Measurements from ENCODE around the gene GALNTL6.

The GALNTL6 gene

DNA sequence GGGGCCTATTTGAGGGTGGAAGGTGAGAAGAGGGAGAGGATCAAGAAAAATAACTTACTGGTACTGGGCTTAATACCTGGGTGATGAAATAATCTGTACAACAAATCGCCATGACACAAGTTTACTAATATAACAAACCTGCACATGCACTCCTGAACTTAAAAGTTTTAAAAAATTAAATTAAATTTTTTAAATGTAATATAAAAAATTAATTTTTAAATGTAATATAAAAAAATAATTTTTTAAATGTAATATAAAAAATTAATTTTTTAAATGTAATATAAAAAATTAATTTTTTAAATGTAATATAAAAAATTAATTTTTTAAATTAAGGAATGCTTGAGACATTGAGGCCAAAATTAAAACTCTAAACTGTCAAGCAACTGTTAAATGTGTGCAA lies 1231.1 kb downstream of the GALNTL6 start:
- H3K27ac ChIP-seq (ENCODE audit: insufficient read depth in 1 of 2, low read depth in 1 of 2, low read length in 2 of 2, poor library complexity in 1 of 2, severe bottlenecking in 2 of 2) = no peak overlapping the region
- H3K27me3 ChIP-seq (replicated peaks in 2 of 5; ENCODE audit: control insufficient read depth in 4 of 5, insufficient read depth in 5 of 5, low read length in 4 of 5) = no peaks in the 10 kb centered on the region
- no peaks in the 10 kb centered on the region for H3K9me3 ChIP-seq (ENCODE audit: control extremely low read depth in 1 of 5, control insufficient read depth in 4 of 5, insufficient read depth in 2 of 5, low read depth in 1 of 5, low read length in 4 of 5)
- ChIA-PET POLR2A (no interaction called here), CTCF (interaction anchor here (1.1 kb wide), 1 partner anchor 49 kb away, joined by 3 read pairs; no protein-coding TSS in a partner anchor)
- H3K4me3 ChIP-seq (ENCODE audit: control insufficient read depth in 1 of 7, extremely low read depth in 1 of 7, insufficient read depth in 4 of 7, low read depth in 2 of 7, low read length in 6 of 7) = no peak overlapping the region
- WGBS (ENCODE audit: insufficient coverage) = no CpG with 5 or more reads among the region's 1 CpG
- peaks cover 0 to 11% (median 9%) of the 10 kb centered on the region in 4 experiments for H3K4me1 ChIP-seq (ENCODE audit: control extremely low read depth in 1 of 4, control insufficient read depth in 4 of 4, insufficient read depth in 4 of 4, low read length in 3 of 4)
- no peaks in the 10 kb centered on the region for H3K36me3 ChIP-seq (ENCODE audit: control insufficient read depth in 4 of 4, insufficient read depth in 4 of 4, low read length in 3 of 4)
- DNase-seq = no peak

- H3K9me3 ChIP-seq (ENCODE audit: control extremely low read depth in 1 of 5, control insufficient read depth in 4 of 5, insufficient read depth in 2 of 5, low read depth in 1 of 5, low read length in 4 of 5) = no peaks in the 10 kb centered on the region
- ChIA-PET POLR2A (no interaction called here), CTCF (no interaction called here)
- no peaks in the 10 kb centered on the region for H3K27me3 ChIP-seq (replicated peaks in 2 of 5; ENCODE audit: control insufficient read depth in 4 of 5, insufficient read depth in 5 of 5, low read length in 4 of 5)
- no peak for DNase-seq
- H3K36me3 ChIP-seq (ENCODE audit: control insufficient read depth in 4 of 4, insufficient read depth in 4 of 4, low read length in 3 of 4) = no peaks in the 10 kb centered on the region
- WGBS (ENCODE audit: insufficient coverage) = no CpG with 5 or more reads among the region's 1 CpG
- H3K27ac ChIP-seq (ENCODE audit: insufficient read depth in 1 of 2, low read depth in 1 of 2, low read length in 2 of 2, poor library complexity in 1 of 2, severe bottlenecking in 2 of 2) = no peak overlapping the region
- H3K4me1 ChIP-seq (ENCODE audit: control extremely low read depth in 1 of 4, control insufficient read depth in 4 of 4, insufficient read depth in 4 of 4, low read length in 3 of 4) = peaks cover 0 to 1% (median 0%) of the 10 kb centered on the region in 4 experiments
- no peak overlapping the region for H3K4me3 ChIP-seq (ENCODE audit: control insufficient read depth in 1 of 7, extremely low read depth in 1 of 7, insufficient read depth in 4 of 7, low read depth in 2 of 7, low read length in 6 of 7)
These were observed 1232.4 kb downstream of the GALNTL6 start for GRCh38 chr4:173045571-173045970.

DNA sequence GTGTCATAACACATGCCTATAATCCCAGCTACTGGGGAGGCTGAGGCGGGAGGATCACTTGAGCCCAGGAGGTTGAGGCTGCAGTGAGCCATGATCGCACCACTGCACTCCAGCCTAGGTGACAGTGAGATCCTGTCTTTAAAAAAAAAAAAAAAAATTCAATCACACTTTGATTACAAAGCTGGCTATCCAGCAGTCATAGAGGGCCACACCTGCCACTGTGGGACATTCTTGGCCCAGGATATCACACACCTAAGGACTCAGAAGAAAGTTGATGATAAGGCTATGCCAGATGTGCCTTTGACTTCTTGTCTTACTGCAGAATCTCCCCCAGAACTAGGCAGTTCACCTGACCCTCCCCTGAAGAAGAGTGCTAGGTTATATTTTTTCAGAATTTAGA lies 1232.9 kb downstream of the GALNTL6 start:
- CTCF ChIA-PET = no interaction called here
- POLR2A ChIA-PET = no interaction called here

GRCh38 chr4:173046818-173047217 lies 1233.6 kb downstream of the GALNTL6 start:
- no peak for DNase-seq
- 97% methylated on average over 5 of the region's 5 CpGs for WGBS (ENCODE audit: insufficient coverage)
- ChIA-PET CTCF (no interaction called here), POLR2A (no interaction called here)
- H3K36me3 ChIP-seq (ENCODE audit: control insufficient read depth in 4 of 4, insufficient read depth in 4 of 4, low read length in 3 of 4) = no peaks in the 10 kb centered on the region
- no peak overlapping the region for H3K27ac ChIP-seq (ENCODE audit: insufficient read depth in 1 of 2, low read depth in 1 of 2, low read length in 2 of 2, poor library complexity in 1 of 2, severe bottlenecking in 2 of 2)
- H3K9me3 ChIP-seq (ENCODE audit: control extremely low read depth in 1 of 5, control insufficient read depth in 4 of 5, insufficient read depth in 2 of 5, low read depth in 1 of 5, low read length in 4 of 5) = no peaks in the 10 kb centered on the region
- no peaks in the 10 kb centered on the region for H3K27me3 ChIP-seq (replicated peaks in 2 of 5; ENCODE audit: control insufficient read depth in 4 of 5, insufficient read depth in 5 of 5, low read length in 4 of 5)
- H3K4me1 ChIP-seq (ENCODE audit: control extremely low read depth in 1 of 4, control insufficient read depth in 4 of 4, insufficient read depth in 4 of 4, low read length in 3 of 4) = no peaks in the 10 kb centered on the region
- H3K4me3 ChIP-seq (ENCODE audit: control insufficient read depth in 1 of 7, extremely low read depth in 1 of 7, insufficient read depth in 4 of 7, low read depth in 2 of 7, low read length in 6 of 7) = no peak overlapping the region

More for the DNA sequence above, 1232.9 kb downstream of the GALNTL6 start:
- Histone ChIP-seq H3K36me3 (ENCODE audit: control insufficient read depth in 4 of 4, insufficient read depth in 4 of 4, low read length in 3 of 4) (no peaks in the 10 kb centered on the region), H3K27me3 (replicated peaks in 2 of 5; ENCODE audit: control insufficient read depth in 4 of 5, insufficient read depth in 5 of 5, low read length in 4 of 5) (no peaks in the 10 kb centered on the region), H3K4me3 (ENCODE audit: control insufficient read depth in 1 of 7, extremely low read depth in 1 of 7, insufficient read depth in 4 of 7, low read depth in 2 of 7, low read length in 6 of 7) (no peak overlapping the region), H3K4me1 (ENCODE audit: control extremely low read depth in 1 of 4, control insufficient read depth in 4 of 4, insufficient read depth in 4 of 4, low read length in 3 of 4) (no peaks in the 10 kb centered on the region), H3K27ac (ENCODE audit: insufficient read depth in 1 of 2, low read depth in 1 of 2, low read length in 2 of 2, poor library complexity in 1 of 2, severe bottlenecking in 2 of 2) (no peak overlapping the region), H3K9me3 (ENCODE audit: control extremely low read depth in 1 of 5, control insufficient read depth in 4 of 5, insufficient read depth in 2 of 5, low read depth in 1 of 5, low read length in 4 of 5) (no peaks in the 10 kb centered on the region)
- WGBS (ENCODE audit: insufficient coverage) = no CpG with 5 or more reads among the region's 2 CpGs
- no peak for DNase-seq

DNA sequence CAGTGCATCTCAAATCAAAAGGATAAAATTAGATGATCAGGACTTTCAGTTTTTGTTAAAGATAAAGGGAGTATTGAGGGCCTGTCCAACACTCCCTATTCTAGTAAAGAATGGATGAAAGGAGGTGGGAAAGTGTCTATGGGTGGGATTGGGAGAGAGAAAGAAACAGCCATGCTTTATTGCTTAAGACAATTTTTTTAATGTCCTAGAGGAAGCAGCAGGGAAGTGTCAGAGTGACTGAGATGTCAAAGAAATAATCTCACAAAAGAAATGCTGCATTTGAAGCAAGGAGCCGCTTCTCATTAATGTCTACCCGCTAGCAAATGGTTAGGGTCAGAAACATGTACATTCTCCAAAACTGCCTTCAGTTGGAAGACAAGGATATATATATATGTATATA lies 1238.0 kb downstream of the GALNTL6 start:
- no peak for DNase-seq
- Histone ChIP-seq H3K4me1 (ENCODE audit: control extremely low read depth in 1 of 4, control insufficient read depth in 4 of 4, insufficient read depth in 4 of 4, low read length in 3 of 4) (no peaks in the 10 kb centered on the region), H3K9me3 (ENCODE audit: control extremely low read depth in 1 of 5, control insufficient read depth in 4 of 5, insufficient read depth in 2 of 5, low read depth in 1 of 5, low read length in 4 of 5) (no peaks in the 10 kb centered on the region), H3K4me3 (ENCODE audit: control insufficient read depth in 1 of 7, extremely low read depth in 1 of 7, insufficient read depth in 4 of 7, low read depth in 2 of 7, low read length in 6 of 7) (no peak overlapping the region), H3K36me3 (ENCODE audit: control insufficient read depth in 4 of 4, insufficient read depth in 4 of 4, low read length in 3 of 4) (no peaks in the 10 kb centered on the region), H3K27ac (ENCODE audit: insufficient read depth in 1 of 2, low read depth in 1 of 2, low read length in 2 of 2, poor library complexity in 1 of 2, severe bottlenecking in 2 of 2) (no peak overlapping the region), H3K27me3 (replicated peaks in 2 of 5; ENCODE audit: control insufficient read depth in 4 of 5, insufficient read depth in 5 of 5, low read length in 4 of 5) (no peaks in the 10 kb centered on the region)
- WGBS (ENCODE audit: insufficient coverage) = no CpG with 5 or more reads among the region's 2 CpGs
- ChIA-PET POLR2A (no interaction called here), CTCF (no interaction called here)

DNA sequence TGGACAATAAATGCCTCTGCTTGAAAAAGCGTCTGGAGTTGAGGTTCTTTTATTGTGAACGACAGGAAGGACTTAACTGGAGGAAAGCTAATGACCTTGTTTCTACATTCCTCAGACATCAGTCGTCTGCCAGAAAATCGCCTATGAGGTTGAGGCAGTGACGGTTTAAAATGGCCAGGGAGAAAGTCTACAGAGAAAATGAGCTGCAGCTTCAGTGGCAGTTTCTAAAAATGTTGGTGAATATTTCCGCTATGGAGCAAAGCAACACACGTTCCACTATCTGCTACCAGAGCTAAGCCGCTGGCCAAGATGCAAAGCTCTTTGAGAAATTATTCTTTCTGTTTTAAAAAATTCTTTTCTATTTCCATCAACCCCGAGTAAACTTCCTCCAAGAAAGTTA lies 1238.5 kb downstream of the GALNTL6 start:
- no peak overlapping the region for H3K27ac ChIP-seq (ENCODE audit: insufficient read depth in 1 of 2, low read depth in 1 of 2, low read length in 2 of 2, poor library complexity in 1 of 2, severe bottlenecking in 2 of 2)
- H3K27me3 ChIP-seq (replicated peaks in 2 of 5; ENCODE audit: control insufficient read depth in 4 of 5, insufficient read depth in 5 of 5, low read length in 4 of 5) = no peaks in the 10 kb centered on the region
- 99% methylated on average over 7 of the region's 9 CpGs for WGBS (ENCODE audit: insufficient coverage)
- ChIA-PET POLR2A (no interaction called here), CTCF (no interaction called here)
- no peaks in the 10 kb centered on the region for H3K36me3 ChIP-seq (ENCODE audit: control insufficient read depth in 4 of 4, insufficient read depth in 4 of 4, low read length in 3 of 4)
- H3K4me3 ChIP-seq (ENCODE audit: control insufficient read depth in 1 of 7, extremely low read depth in 1 of 7, insufficient read depth in 4 of 7, low read depth in 2 of 7, low read length in 6 of 7) = no peak overlapping the region
- no peaks in the 10 kb centered on the region for H3K4me1 ChIP-seq (ENCODE audit: control extremely low read depth in 1 of 4, control insufficient read depth in 4 of 4, insufficient read depth in 4 of 4, low read length in 3 of 4)
- H3K9me3 ChIP-seq (ENCODE audit: control extremely low read depth in 1 of 5, control insufficient read depth in 4 of 5, insufficient read depth in 2 of 5, low read depth in 1 of 5, low read length in 4 of 5) = no peaks in the 10 kb centered on the region
- no peak for DNase-seq

GRCh38 chr4:173052439-173052838 lies 1239.2 kb downstream of the GALNTL6 start:
- no peaks in the 10 kb centered on the region for H3K27me3 ChIP-seq (replicated peaks in 2 of 5; ENCODE audit: control insufficient read depth in 4 of 5, insufficient read depth in 5 of 5, low read length in 4 of 5)
- no peak overlapping the region for H3K27ac ChIP-seq (ENCODE audit: insufficient read depth in 1 of 2, low read depth in 1 of 2, low read length in 2 of 2, poor library complexity in 1 of 2, severe bottlenecking in 2 of 2)
- no peaks in the 10 kb centered on the region for H3K4me1 ChIP-seq (ENCODE audit: control extremely low read depth in 1 of 4, control insufficient read depth in 4 of 4, insufficient read depth in 4 of 4, low read length in 3 of 4)
- H3K36me3 ChIP-seq (ENCODE audit: control insufficient read depth in 4 of 4, insufficient read depth in 4 of 4, low read length in 3 of 4) = no peaks in the 10 kb centered on the region
- DNase-seq = no peak
- H3K9me3 ChIP-seq (ENCODE audit: control extremely low read depth in 1 of 5, control insufficient read depth in 4 of 5, insufficient read depth in 2 of 5, low read depth in 1 of 5, low read length in 4 of 5) = no peaks in the 10 kb centered on the region
- POLR2A ChIA-PET = no interaction called here
- WGBS (ENCODE audit: insufficient coverage) = no CpG with 5 or more reads among the region's 2 CpGs
- CTCF ChIA-PET = no interaction called here
- no peak overlapping the region for H3K4me3 ChIP-seq (ENCODE audit: control insufficient read depth in 1 of 7, extremely low read depth in 1 of 7, insufficient read depth in 4 of 7, low read depth in 2 of 7, low read length in 6 of 7)

Measured in common myeloid progenitor, CD34-positive (primary cell).